Measurements from ENCODE around the gene TXN2.
"Not testable (repeated sequence)": the region's sequence is repeated elsewhere in the genome, so short reads cannot be mapped to it uniquely, and the experiment has no call there.

DNA sequence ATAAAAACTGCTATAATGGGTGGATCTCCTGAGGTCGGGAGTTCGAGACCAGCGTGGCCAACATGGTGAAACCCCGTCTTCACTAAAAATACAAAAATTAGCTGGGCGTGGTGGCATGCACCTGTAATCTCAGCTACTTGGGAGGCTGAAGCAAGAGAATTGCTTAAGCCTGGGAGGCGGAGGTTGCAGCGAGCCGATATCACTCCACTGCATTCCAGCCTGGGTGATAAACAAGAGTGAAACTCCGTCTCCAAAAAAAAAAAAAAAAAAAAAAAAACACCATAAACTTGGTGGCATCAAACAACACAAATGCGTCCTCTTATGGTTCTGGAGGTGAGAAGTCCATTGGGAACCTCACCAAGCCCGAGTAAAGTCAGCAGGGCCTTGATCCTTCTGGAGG lies 53.5 kb downstream of the TXN2 start:
- not testable (repeated sequence) for TF ChIP-seq POLR2AphosphoS5, POLR2A (IDR thresholded peaks at IDR 0.05; ENCODE audit: low read depth, low read length)
